Right renal pelvis (tissue), 4 donors: Measurements from ENCODE around the gene ACVR2B. TPM values are rescaled to one million over a fixed set of nuclear protein-coding genes. Genes with fewer than 3 reads are reported as not detected.
A peak's percentile ranks its signal among the peaks of the same experiment; 100 is the strongest.

Experiments
- DNase-seq, 4 donors: peaks; one replicate each; pipeline ENCODE4 v3.0.0-alpha.2; 2013; ENCODE audit warnings: low read depth in 4 of 4, low spot score in 3 of 4, missing footprints in 1 of 4
- polyA plus RNA-seq, 4 donors: library from polyadenylated mRNA; unstranded; fragments of 120-200 nt; gene quantifications; one replicate each; pipeline ENCODE4 v1.2.1, GENCODE V29; 2013; ENCODE audit not compliant: insufficient read length in 4 of 4

The ACVR2B gene
- polyA plus RNA-seq, 4 donors: 15.5 to 18.6 (median 16.8) TPM

DNA sequence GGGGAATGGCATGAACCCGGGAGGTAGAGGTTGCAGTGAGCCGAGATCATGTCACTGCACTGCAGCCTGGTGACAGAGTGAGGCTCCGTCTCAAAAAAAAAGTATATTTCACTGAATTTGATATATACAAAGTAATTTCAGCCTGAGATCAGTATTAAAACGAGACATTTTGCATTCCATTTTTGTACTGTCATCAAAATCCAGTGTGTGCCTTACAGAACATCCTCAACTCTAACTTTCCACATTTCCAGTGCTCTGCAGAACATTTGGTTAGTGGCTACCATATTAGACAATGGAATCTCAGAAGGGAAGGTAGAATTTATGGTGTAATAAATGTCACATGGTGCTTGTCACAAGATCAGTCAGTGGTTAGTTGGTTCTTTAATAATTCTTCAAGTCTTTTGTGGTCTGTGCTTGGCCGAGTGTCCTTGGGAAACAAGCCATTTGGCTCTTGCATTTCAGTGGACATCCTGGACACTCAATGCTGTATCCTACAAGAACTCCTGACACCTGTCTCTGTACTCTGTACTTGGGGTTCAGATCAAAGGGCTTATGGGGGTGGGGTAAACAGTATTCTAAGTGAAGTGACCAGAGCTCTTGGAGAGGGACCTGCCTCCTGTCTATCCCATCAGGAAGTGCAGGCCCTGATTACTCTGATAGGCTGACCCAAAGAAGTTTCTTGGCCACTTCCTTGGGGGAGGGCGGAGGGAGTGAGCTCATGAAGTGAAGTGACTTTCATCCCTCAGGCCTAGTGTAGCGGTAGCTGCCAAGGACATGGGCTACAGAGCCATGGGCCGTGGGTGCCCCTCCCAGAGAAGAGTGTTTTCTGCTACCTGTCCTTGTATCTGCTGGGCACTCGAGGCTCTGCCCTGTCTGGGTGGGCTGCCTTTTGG, 3.7 kb downstream of the ACVR2B start:
- DNase-seq: no peak

DNA sequence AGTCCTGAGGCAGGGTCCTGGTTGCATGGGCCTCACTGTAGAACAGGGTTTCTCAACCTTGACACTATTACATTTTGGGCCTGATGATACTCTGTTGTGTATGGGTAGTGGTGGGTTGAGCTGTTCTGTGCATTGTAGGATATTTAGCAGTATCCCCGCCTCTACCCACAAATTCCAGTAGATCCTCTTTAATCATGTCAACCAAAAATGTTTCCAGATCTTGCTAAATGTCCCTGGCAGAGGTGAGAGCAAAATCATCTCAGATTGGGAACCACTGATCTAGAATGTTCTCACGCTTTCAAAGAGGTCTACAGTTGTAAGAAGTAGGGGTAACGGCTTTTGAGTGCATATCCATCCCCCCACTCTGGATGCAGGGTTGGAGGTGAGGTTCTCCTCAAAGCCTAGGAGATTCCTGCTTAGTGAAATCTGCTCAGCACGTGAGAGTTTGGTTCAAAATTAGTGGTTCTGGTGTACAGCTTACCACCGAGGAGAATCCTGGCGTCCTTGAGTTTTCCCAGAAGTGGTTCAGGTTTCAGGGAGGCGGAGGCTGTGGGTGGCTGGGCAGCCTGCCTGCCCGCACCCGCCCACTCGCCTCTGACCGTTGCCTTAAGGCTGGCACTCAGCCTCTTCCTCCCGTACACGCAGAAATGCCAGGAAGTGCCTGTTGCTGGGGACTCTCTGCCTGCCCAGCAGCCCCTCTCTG, 5.3 kb downstream of the ACVR2B start:
- DNase-seq: peak in 1 of 4 donors; percentile 12

DNA sequence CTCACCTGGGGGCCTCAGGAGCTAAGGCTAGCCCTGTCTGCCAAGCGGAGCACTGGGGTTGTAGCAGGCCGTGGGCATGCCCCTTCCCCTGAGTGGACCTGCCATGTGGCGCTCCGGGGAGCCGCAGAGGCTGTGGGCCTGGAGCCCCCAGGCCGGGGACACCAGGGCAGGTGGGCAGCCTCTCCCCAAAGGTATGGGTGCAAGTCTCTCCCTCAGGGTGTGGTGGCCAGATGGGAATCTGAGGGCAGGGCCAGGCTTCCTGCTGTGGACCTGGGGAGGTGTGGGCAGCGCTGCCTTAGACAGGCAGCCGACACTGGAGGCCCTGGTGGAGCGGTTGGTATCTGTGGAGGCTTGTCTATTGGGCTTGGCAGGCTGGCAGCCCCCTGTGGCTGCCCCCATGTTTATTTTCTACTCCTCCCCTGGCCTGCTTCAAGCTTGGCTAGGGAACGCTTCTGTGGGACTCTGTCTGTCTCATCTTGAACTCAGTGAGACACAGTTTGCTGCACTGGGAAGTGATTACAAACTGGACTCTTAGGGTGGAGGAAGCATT, 5.9 kb downstream of the ACVR2B start:
- DNase-seq: no peak

DNA sequence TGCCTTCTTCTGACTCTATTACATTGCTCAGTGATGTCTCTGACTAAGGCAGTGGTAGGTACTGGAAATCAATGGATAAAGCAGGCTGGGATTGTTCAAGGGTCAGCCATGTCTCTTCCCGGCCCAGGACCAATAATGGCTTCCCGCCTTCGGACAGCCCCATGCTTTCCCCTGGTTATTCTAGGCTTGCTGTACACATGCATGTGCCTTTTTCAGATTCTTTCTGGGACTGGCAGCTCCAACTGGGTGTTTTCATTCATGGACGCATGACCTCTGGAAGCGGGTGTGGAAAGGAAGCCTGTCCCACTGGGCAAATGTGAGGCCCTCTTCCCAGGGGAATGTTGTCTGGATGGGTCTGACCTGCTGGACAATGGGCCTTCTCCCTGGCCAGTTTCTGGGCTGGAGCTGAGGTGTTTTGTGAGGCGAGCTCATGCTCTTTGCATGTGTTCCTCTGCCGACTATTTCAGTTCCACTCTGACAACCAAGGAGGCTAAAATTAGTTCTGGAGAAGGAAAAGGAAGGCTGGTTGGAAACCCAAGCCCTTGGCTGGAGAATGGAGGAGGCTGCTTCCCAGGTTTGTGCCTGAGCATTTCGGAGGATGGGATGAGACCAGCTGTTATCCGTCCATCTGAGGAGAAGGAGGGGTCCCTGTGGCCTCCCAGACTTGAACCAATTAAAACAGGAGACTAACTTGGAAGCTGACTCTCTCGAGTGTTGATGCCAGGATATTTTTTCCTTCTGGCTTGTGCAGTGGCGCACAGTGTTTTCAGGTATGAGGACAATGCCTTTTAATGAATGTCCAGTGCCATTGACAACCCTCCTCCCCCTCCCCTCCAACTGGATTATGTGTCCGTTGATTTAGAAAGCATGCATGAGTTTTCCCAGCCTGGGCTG, 6.9 kb downstream of the ACVR2B start:
- peak in 1 of 4 donors; percentile 8 for DNase-seq

DNA sequence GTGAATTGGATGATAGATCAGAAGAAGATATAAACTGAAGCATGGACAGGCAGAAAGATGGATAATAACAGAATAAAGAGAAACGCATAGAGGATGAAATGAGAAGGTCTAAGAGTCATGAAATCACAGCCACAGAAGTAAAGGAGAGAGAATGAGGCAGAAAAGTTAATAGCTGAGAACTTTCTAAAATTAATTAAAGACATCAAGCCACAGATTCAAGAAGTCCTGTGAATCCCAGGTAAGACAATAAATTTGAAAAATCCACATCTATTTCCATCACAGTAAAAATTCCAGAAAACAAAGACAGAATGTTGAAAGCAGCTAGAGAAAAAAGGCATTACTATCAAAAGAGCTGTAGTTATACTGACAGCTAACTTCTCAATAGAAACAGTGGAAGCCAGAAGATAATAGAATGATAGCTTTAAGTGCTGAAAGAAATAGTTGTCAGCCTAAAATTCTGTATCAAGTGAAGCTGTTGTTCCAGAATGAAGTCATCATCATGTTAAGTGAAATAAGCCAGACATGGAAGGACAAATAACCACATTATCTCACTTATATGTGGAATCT, 12.0 kb downstream of the ACVR2B start:
- DNase-seq: no peak

DNA sequence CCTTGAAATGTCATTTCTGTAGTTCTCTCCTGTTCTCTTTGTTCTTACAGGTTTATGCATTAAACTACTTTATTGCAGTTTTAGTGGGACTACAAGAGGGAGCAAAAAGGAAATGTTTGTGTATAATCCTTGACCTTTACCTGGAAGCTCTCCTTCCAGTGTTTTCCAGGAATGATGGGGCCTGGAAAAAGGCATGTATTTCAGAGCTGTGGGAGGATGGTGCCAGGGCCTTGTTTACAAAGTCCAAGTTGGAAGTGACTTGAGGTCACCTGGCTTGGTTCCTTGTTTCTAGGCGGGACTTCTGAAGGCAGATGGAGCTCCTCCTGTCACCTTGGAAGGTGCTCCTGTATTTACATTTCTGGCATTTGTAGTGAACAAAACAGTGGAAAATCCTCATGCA, 15.1 kb downstream of the ACVR2B start:
- no peak for DNase-seq

DNA sequence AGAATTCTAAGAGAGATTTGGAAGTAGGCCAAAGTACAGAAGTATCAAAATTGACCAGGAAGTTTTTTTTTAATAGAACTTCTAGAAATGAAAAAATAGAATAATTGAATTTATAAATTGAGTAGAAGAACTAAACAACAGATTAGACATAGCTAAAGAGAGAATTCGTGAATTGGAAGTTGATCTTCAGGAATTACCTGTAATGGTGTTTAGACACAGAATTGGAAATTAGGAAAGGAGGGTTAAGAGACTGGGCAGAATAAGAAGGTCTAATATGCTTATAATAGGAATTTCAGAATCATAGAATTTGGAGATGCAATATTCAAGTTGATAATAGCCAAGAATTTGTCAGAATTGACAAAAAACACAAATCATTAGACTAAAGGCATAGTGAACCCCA, 16.2 kb downstream of the ACVR2B start:
- DNase-seq: no peak

DNA sequence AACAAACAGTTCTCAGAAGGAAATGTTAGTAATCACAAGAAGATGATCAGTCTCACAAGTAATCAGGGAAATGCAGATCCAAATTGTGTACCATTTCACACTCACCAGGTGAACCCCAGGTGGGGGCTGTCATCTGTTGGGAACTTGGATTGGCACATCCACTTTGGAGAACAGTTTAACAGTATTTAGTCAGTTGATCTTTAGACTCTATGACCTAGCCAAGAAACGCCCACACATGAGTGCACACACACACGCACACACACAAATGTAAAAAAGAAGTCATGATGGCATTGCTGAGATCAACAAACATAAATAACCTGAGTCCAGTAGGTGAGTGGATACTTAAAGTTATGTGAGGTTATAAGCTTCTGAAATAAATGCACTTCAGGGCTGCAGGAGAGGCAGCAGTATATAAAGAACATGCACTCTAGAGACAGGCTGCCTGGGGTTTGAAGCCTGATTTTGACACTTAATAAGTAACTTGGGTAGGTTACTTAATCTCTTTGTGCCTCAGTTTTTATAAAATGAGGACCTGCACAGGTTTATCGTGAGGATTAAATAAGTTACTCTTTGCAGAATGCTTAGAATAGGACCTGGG, 17.7 kb downstream of the ACVR2B start:
- no peak for DNase-seq

DNA sequence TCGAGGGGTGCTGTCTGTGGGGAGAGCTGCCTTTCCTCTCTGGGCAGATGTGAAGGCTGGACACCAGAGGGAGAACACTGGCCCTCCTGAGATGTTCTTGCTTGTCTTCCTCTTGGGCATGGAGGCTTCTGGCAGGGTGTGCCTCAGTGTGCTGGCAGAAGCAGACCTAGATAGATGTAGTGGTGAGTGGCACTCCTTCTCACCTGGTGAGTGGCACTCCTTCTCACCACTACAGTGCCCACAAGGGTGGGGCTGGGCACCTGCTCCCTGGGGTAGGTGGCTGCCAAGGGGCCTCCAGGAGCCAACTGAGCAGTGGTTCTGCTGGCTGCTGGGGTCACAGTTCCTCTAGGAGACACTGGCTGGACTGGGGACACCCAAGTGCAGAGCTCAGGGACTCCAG, 18.7 kb downstream of the ACVR2B start:
- no peak for DNase-seq

DNA sequence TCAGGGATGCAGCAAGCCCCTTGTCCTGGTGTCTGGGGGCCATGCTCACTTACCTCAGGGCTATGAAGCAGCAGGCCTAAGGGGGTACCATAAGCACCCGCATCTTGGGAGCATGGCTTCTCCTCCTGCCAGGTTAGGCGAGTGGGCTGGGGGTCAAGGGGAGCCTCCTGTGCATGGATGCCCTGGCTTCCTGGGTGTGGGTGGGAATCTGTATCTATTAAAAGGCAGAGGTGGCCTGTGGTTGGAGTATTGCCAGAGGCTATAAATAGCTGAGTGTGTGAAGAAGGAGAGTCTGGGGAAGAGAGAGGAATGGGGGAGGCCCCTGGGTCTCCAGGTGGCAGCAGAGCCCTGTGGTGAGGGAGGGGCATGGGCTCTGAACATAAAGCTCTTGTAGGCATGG, 19.5 kb downstream of the ACVR2B start:
- no peak for DNase-seq

DNA sequence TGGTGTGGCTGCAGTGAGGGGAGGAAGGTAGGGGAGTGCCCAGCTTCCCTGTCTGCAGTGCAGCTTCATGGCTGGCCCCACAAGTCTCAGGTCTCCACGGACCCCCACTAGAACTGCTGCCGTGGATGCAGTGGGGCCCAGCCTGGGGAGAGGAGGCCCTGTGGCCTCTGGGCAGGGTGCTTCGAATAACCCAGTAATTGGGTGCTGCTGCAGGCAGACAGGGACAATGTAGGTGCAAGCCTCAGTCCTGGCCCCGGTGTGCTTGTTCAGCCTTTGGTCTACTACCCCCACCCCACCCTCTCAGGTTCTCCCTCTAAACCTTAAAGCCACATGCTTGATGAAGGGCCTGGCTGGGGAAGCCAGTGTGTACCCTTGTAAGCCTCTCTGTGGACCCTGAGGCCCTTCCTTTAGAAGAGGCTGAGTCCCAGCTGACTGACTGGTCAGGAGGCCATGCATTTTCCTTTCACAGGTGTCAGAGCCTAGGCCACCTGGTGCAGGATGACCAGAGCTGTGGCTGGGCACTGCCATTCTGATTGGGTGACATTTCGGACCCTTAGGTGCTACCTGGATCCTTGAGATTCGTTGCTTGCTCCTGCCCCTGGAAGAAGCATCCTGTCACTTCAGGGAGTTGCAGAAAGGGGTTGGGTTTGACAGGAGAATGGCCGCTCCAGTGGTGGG, 21.4 kb downstream of the ACVR2B start:
- no peak for DNase-seq

DNA sequence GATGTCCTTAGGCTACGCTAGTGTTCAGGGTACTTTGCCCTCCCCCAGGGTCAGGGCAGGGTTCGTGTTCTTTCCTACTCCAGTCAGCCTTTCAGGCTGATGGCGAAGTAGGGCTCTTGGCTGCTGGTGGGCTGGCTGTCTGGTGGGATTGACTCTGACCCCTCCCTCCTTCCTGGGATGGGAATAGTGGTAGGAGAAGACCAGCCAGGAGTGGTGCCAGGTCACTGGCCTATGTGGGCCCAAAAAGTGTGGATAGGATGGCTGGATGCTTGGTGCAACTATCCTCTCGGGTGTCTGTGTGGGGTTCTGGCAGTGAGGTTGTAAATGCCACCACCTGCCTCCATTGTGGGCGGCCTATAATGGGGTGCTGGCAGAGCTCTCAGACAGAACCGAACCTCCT, 22.0 kb downstream of the ACVR2B start:
- no peak for DNase-seq

DNA sequence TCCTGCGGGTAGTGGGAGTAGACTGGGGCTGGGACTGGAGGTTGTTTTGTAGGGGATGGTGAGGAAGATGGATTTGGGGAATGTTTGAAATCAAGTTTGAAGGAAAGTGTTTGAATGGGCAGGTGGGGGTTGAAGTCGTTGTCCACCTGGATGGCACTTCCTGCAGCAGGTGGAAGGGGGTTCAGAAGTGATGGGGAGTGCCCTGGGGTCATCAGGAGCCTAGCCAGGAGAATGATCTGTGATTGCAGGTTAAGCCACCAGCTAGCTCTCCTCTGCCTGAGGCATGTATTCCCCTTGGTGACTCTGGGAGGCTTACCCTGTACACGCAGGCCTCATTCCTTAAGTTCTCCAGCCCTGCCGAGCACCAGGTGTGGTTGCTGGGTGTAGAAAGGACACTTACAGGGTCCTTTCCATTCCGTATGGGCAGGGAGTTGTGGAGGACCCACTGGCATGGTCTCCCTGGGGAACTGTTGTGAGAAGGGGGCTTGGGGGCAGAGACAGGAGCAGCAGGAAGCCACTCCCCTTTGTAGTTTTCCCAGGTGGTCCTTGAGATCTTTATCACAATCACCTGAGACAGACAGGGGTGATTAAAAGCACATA, 22.6 kb downstream of the ACVR2B start:
- DNase-seq: no peak

DNA sequence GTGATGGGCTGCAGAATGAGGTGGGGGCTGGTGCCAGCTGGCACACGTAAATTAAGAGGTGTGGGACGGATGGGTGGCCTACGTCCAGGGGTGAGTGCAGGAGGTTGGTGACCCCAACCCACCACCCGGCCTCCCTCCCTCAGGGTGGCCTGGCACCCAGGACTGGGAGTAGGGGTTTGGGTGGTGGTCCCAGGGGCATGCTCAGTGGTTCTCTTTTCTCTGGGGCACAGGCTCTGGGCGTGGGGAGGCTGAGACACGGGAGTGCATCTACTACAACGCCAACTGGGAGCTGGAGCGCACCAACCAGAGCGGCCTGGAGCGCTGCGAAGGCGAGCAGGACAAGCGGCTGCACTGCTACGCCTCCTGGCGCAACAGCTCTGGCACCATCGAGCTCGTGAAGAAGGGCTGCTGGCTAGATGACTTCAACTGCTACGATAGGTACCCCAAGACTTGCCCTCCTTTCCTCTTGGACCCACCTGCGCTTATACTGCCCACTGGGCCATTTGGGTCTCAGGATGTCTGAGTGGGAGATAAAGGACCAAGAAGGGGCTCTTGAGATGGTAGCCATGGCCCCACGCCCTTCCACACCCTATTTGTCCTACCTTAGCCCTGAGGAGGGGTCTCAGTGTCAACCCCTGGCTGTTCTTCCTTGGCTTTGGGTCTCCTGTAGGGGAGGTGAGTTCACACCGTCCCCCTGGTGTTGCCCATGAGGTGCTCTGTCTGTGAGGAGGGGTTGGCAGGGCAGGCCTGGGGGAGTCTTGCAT, 23.5 kb downstream of the ACVR2B start:
- no peak for DNase-seq

DNA sequence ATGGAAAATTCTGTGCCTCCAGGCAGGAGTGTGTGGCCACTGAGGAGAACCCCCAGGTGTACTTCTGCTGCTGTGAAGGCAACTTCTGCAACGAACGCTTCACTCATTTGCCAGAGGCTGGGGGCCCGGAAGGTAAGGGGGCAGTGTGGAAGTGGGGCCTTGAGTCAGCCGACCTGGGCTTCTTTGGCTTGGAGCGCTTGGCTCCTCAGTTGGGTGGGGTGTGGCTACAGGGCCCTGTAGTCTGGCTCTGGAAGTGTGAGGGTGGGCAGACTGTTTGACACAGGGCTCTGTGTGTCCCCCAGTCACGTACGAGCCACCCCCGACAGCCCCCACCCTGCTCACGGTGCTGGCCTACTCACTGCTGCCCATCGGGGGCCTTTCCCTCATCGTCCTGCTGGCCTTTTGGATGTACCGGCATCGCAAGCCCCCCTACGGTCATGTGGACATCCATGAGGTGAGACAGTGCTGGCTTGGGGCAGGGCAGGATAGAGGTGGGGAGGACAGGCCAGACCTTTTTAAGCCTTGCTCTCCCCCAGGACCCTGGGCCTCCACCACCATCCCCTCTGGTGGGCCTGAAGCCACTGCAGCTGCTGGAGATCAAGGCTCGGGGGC, 24.3 kb downstream of the ACVR2B start:
- DNase-seq: no peak

DNA sequence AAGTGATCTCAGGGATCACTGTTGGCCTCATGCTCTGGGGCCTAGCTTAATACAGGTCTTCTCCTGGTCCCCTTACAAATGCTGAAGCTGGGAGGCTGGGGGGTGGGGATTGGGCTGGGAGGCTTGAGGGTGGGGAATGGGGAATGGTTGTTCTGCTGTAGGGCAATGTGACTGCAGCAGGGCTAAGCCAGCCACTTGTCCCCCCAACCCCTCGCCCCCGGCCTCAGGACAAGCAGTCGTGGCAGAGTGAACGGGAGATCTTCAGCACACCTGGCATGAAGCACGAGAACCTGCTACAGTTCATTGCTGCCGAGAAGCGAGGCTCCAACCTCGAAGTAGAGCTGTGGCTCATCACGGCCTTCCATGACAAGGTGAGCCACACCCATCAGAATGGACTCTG, 25.2 kb downstream of the ACVR2B start:
- no peak for DNase-seq

DNA sequence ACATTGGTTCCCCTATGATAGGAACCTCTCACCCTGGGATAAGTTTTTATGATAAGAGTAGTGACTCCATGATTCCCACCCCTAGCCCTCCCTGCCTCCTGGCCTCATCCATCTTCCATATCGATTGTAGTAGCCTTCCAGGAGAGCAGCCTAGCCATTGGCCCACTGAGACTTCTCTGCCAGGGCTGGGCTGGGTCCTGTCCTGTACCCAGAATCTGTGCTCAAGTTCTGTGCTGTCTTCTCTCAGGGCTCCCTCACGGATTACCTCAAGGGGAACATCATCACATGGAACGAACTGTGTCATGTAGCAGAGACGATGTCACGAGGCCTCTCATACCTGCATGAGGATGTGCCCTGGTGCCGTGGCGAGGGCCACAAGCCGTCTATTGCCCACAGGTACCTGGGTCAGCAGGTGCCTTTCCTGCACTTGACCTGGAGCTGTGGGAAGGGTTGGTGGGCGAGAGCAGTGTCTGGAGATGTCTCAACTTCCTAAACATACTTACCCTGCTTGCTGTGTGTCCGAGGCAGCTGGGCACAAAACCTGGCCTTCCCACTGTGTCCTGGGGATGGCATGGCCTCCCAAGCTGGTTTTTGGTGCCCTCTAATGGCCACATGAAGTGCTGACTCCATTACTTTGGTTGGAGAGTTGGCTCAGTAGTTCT, 25.9 kb downstream of the ACVR2B start:
- DNase-seq: peak in 1 of 4 donors; percentile 47
